Measurements from ENCODE around the gene KCNK17.

KCNK17 gene, protein sequence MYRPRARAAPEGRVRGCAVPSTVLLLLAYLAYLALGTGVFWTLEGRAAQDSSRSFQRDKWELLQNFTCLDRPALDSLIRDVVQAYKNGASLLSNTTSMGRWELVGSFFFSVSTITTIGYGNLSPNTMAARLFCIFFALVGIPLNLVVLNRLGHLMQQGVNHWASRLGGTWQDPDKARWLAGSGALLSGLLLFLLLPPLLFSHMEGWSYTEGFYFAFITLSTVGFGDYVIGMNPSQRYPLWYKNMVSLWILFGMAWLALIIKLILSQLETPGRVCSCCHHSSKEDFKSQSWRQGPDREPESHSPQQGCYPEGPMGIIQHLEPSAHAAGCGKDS

DNA sequence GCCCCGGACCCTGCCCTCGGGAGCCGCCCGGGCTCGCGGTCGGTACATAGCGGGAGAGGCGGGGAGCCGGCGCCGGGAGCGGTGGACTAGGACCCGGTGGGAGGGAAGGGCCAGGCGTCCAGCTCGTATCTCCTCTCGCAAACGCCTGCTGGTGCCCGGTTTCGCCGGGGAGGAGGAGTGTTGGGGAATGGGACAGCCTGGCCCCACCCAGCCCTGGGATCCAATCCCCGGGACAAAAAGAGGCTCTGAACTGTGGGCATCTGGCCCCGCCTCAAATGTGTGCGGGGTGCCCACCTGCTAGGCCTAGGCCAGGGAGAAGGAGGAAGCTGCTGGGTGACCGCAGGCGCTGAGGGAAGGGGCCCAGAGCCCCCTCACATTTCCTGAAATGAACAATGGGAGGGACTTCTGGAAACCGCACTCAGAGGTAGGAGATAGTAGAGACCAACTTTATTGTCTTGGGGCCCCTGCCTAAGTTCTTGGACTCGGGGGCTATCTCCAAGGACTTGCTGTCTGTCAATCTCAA lies at the start of gene KCNK17:
TSS of gene KCNK17 (minus strand) at position 147 of the 523 bp plus-strand sequence. CDS start at position 48, 99 bp downstream.
- no peak for DNase-seq

DNA sequence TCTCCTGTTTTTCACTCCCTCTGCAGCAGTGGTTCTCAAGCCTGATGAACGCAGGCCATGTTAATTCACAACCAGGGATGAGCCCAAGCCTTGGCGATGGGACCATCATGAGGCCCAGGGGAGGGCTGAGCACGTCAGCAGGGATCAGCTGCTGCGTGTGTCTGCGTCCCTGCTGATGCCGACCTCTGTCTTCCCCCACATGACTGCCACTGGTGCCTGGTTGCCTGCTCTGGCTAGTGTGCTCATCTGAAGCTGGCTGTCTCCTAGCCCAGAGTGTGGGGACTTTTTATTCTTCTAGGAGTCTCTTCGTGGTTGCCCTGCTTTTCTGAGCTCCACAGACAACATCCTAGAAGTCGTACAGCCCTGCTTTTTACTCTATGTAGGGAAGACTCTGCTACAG lies 49.1 kb upstream of the KCNK17 start:
- no peak for DNase-seq

DNA sequence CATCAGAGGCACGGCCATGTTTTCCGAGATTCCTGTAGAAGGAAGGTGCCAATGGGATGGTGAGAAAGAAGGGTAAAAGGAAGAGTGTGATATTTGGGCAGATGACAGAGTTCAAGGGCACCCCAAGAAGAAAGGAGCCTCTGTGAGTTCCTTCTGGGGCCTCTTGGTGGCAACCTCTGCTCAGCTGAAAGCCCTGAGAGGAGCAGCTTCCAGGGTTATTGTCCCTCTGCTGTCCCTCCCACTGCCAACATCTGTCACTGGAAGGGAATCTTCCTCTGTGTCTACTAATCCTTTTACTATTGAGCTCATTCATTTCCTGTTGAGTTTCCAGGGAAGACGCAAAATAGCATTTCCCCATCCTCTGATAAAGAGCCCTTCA lies 48.3 kb upstream of the KCNK17 start:
- DNase-seq: peak; percentile 57

DNA sequence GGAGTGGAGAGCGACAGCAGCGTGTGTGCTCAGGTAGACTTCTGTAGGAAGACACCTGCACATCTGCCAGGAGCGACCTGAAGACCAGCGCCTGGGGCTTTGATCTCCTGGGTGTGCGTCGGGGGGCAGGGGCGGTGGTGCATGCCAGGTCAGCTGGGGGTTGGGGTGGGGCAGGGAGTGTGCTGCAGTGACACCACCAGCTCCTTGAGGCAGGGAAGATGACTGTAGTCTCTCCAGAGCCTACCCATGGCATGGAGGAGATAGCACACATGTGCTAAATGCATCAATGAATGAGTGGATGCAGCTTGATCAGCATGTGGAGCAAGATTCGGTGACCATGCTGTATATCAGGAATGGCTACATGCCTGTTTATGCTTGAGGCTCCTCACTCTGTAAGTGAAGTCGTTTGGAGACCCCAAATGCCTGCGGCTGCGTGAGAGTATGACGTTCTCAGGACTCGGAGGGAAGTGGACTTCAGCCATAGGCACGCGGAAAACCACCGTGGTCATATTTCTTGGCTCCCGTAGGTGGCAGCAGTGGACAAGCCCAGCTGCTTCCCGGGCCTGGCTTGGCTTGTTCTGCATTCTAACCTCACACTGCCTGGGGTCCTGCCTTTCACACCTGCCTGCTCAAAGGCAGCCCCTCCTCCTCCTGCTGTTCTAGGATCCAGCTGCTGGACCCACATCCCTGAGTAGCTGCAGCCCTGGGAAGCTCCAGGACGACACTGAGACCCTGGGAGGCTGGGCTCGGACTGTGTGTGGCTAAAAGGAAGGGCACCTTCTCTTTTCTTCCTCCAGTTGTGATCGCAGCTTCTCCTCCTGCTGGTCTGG lies 47.7 kb upstream of the KCNK17 start:
- DNase-seq: peak; percentile 92

DNA sequence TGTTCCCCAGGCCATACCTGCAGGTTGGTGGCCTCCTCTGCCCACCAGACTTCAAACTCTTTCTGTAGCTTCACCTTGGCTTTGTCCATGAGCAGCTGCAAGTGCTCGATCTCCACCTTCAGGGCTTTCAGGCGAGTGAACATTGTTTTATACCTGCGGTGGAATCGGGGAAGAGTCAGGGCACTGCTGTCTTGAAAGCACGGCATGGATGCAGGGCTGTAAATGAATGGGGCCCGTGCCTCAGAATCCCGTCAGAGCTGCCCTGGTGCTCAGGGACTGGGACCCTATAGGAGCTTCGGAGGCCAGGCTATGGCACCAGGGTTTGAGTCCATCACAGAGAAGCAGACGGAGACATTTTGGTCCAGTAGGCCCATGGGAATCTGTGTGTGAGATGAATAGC lies 46.2 kb upstream of the KCNK17 start:
- DNase-seq: no peak

DNA sequence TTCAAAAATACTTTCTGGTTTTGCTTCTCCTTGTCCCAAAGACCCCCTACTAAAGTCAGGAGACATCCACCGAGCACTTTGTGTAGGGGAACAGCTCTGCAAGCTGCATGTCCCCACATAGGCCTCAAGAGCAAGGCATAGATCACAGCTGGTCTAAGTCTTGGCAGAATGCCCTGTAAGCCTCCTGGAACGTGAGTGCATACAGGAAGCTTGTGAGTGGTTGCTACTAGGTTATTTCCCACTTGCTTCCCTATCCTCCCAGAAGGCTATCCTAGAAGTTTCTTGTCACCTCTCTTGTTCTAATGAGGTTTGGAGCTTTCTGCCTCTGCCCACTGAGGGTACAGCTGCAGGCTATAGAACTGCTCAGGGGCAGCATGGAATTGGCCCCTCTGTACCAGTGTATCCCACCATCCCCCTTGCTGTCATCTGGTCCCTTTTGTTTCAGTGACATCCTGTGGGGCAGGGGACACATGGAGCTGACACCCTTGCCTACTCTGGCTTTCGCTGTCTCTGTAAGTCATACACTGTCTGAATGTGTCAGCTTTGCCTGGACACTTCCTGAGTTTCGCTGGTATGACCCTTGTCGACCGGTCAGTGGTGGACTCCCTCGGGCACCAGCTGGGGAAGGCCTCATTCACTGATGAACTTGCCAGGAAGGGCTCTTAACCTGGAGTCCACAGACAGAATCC lies 43.9 kb upstream of the KCNK17 start:
- DNase-seq: peak; percentile 75

DNA sequence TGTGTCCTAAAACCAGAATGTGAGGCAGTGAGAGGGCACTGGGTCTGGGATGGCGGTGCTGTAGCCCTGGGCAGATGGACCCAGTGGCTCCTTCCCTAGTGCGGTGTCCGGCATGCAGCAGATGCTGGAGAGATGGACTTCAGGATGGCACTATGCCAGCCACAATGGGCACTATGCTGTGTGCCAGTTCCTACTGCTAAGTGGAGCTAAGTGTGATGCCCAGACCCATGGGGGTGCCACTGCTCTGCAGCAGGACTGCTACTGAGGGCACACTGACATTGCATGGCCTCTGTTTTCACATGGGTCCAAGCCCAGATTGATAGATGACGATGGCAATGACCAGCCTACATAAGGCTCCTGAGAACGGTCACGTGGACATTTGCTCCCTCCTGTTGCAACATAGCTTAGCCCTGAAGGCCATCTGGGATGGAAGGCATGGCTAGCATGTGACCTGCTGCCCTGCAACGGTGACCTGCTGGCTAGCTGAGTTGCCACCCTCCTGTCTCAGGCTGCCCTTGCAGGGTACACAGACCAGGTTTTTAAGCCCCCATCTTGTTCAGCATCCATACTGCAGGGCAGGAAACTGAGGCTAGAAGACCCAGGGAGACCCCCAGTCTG lies 39.6 kb upstream of the KCNK17 start:
- no peak for DNase-seq

DNA sequence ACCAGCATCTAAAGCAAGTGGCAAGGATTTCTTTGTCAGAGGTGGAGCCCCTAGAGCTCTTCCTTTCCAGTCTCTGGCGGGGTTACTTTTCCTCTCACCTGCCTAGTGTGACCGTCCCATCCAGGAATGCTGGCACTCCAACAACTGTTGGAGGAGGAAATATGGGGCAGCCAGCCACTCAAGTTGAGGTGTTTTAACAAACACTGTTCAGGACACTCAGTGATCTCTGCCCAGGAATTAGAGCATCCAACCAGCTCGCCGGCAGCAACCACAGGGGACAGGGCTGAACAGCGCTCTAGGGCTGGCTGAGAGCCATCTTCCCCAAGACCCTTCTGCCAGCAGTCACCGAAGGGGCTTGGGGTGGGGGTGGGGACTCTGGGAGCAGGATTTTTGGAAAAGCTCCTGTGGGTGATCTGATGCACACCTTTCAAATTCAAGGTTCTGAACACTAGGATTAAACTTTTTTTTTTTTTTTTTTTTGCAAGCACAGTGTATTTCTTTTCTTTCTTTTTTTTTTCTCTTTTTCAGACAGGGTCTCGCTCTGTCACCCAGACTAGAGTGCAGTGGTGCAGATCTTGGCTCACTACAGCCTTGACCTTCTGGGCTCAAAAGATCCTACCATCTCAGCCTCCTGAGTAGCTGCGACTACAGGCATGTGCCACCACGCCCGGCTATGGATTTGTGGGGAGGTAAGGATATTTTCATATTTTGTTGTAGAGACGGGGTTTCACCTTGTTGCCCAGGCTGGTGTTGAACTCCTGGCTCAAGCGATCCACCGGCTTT lies 36.7 kb upstream of the KCNK17 start:
- DNase-seq: no peak

DNA sequence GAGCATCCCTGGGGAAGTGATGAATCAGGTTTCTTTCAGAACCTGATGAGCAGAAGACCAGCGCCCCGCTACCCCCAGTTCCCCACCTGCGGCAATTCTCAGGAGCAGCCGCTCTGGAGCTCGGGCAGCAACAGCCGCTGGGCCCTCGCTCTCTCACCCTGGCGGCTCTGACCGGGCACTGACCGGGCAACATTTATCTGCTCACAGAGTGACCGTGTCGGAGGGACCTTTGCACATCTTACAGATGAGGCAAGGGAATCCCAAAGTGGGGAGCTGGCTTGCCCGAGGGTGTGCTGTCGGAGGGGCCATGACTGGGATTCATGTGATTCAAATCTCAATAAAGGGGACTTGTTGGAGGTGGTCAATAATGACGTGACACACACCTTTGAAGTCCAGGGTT lies 34.5 kb upstream of the KCNK17 start:
- DNase-seq: no peak

DNA sequence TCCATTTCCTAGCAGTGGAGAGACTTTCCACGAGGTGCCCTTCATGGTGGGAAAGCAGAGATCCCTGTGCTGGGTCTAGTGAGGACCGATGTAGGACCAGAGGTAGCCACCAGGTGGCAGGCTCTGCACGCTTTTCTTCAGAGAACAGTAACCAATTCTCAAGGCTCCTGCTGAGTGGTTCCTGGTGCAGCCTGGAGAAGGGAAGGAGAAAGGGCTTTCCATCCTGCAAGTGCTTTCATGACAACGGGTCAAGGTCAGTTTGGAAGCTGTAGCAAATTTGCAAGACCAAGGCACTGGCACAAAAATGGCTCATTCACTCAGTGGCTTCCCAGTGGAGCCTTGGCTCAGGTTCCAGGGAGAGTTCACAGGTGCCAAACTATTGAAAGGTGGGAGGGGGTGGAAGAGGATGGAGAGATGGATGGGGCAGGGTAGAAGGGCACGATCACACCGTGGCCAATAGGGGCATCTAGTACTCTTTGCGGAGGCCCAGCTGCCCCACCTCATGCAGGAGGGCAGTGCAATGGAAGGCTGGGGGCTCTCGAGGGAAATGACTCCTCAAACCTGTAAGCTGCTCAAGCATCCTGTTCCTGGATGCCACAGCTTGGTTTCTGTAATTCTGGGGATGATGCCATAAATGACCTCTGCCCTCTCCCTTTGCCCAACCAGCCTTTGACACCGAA lies 33.8 kb upstream of the KCNK17 start:
- peak; percentile 88 for DNase-seq

DNA sequence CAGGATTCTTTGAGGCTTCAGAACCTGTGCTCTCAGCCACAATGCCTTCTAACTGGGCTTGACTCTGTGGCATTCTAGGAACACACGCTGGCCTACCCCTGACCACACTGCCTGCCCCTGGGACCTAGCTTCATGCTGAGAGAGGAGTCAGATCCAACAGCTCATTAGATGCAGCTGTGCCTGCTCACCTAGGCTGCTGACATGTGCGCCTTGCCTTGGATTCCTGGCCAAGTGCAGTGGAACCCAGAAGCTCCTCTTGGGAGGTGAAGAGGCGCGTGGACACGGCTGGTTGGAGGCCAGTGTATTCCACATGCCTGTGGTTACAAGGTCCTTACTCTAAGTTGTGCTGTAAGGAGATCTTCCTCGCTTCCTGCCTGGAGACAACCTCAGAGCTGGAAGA lies 33.0 kb upstream of the KCNK17 start:
- no peak for DNase-seq

DNA sequence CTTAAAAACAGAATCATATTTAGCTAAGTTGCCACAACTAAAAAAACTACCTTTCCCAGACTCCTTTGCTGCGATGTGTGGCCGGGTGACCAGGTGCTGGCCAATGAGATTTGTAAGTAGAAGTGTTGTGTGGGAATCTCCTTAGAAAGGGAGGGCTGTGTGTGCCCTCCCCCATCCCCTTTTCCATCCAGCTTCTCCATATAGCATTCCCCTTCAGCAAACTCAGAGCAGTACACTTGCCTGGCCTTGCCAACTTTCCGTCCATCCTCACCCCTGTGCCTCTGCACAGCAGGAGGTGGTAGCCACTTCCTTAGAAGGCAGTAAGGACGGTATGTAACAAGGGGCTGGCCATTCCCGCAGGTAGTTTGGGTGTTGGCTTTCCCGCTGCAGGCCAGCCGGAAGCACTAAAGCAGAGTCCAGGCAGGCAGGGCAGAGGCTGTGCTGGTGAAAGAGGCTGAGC lies 30.6 kb upstream of the KCNK17 start:
- no peak for DNase-seq

DNA sequence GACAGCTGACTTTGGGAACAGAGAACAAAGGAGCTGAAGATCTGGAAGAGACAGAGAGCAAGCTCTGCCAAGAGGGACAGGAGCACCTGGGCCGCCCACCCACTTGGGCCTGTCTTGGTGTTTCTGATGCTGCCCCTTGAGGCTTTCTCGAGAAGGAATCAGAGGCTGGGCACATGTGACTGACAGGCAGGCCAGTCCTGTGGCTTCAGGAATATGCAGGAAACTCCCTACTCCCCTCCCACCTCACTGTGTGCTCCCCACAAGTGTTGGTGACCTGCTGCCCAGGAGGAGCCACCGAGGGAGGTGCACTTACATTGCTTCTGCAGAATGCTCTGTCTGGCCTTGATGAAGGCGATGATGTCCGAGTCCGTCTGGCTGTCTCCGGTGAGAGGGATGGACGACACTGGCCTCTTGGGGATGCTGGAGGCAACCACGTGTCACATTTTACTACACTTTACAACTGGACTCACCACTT lies 29.2 kb upstream of the KCNK17 start:
- DNase-seq: no peak

DNA sequence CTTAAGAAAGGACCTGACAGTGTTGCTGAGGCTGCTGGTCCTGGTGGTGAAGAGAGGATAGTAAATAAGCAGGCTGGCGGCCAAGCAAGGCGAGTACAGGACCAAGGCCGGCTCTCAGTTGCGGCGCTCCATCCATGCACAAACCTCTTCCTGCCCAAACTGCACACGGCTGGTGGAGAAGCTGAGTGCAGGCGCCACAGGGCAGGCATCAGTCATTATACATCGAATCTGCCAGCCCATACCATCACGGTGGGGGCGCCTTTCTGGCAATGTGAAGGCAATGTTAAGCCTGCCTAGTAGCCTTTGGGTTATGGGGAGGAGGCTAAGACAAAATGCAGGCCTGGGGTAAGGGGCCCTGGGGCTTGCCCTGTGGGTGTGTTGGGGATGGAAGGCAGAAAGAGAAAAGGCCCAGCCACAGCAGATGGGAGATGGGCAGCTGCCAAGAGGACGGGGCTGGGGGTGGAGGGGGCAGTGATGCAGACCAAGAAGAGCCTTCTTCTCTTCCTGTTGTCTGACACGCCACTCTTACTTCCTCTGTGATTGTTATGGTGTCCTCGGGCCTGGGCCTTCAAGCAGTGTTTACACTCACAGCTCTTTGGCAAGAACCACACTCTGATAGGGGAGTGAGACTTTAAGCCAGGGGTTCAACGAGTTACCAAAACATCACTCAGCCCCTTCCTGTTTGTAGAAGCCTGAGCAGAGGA lies 28.6 kb upstream of the KCNK17 start:
- no peak for DNase-seq

DNA sequence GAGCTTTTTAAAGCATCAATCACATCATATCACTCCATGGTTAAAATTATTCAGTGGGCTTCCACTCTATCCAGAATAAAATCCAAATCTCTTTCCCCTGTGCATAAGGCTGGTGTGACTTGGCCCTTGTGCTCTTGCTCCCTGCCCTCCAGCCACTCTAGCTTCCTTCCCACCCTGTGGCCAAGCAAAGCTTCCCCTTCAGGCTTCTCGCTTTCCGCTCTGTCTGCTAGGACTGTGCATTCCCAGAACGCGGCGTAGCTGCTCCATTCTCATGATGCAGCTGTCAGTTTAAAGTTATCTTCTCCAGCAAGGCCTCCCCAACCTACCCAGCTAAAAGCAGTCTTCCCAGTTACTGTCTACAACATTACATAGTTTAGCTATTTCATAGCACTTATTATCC lies 27.7 kb upstream of the KCNK17 start:
- no peak for DNase-seq

DNA sequence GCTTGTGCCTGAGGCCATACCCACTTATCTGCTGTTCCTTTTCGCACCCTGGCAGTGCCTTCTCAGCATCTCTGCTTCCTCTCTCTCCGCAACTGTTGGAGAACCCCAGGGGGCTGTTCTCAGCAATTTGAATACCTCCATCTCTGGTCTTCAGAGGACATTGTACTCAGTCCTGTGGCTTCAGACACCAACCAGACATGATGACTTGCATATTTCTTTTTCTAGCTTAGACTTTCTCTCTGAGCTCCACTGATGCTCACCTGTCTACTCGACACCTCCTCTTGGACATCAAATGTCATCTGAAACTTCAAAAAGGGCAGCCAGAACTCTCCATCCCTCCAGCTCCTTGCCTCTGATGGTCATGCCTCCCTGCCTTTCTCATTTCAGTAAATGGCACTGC lies 27.1 kb upstream of the KCNK17 start:
- DNase-seq: no peak

DNA sequence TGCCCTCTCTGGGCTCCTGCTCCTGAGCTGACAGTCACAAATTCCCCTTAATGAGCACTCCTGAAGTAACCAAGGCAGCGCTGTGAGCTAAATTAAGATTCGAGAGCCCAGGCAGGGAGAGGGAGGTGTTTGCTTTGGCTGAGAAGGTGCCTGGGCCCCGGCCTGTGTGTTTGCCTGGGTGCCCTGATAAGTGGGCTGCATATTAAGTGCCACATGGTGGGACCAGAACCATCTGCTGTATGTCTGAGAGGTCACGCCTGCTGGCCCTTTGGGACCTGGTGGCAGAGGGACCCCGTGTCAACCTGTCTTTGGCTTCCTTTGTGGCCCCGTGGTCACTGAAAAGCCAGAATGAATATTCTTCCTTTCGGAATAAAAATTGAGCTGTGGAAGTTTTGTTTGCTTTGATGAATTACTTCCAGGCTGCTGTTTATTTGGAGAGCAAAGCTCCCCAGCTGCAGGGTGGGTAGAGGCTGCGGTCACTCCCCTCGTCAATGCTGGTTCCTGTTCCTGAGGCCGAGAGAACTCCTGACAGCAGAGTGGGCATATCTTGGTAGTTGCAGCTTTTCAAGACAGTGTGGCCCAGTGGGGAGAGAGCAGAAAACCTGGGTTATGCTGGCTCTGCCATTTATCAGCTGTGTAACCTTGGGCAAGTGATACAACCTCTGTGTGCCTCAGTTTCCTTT lies 25.8 kb upstream of the KCNK17 start:
- peak; percentile 69 for DNase-seq

DNA sequence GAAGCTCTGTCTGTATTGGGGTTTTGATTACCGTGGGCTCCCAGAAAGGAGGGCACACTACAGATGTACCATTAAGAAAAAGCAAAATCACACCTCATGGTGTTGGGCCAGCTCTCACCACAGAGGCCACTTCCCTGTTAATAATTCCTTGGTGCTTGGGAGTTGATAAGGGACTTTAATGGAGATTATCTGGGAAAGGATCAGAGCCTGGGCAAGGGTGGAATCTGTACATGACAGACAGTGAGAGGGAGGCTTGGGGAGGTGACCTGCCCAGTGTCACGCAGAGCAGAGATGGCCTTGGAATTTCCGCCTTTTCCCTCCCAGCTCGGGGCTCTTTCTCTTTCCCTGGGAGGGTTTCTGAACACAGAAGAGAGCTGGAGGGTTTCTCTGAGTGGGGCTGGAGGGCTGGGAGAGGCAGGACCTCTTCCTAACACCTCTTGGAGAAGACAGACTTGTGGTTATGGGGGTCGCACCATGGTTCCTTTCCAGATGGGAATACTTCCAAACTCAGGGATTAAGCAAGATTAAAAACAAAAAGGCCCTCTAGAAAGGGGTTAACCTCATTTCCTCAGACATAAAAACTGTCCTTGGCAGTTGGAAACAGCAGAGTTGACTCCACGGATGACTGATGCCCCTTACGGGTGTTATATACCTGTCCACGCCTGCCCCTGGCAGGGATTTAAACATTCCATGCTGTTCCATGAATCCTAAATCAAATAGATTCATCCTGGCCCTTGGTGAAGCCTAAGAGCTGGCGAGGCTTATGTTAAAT lies 25.1 kb upstream of the KCNK17 start:
- no peak for DNase-seq

DNA sequence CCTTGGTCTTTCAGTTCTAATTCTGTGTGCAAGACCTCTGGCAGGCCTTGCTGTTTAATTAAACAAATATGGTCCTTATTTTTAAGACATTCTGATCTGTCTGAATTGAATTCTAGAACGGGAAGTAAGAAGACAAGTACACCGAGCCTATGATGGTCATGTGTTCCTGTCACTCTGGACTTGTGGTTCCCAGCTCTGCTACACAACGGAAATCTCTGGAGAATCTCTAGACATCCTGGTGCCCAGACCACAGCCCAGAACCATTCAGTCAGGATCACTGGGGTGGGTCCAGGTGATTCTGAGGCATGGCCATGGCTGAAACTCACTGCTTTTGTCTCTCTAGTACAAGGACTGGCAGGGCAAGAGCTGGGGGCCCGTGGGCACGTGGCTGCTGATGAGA lies 24.2 kb upstream of the KCNK17 start:
- no peak for DNase-seq

All from eye (tissue), 1 donor.